ENCODE data around the gene COL6A2.

Gene COL6A2

DNA sequence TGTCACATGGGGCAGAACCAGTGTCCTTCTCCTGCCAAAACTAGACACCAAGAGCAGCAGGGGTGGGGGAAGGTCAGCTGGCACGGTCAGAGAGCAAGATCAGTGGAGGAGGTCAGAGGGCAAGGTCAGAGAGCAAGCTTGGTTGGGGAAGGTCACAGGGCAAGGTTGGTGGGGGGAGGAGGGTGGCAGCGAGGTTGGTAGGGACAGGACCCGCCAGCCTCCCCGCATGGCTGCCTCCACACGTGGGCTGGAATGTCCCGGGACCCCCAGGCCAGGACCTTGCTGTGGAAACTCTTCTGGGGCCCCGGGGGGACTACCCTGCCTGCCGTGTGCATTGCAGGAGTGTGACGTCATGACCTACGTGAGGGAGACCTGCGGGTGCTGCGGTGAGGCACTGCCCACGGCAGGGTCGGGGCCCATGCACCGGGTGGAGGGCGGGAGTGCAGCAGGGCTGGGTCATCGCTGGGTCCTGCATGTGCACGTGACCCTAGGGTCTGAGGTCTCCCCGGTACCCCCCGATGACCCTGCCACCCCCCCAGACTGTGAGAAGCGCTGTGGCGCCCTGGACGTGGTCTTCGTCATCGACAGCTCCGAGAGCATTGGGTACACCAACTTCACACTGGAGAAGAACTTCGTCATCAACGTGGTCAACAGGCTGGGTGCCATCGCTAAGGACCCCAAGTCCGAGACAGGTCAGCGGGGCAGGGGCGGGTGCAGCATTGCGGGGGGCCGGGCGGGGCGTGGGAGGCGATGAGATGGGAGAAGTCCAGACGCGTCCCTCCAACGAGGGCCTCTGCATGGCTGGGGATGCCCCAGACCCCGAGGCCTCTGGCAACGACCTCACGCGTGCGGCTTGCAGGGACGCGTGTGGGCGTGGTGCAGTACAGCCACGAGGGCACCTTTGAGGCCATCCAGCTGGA lies 27.3 kb downstream of the COL6A2 start:
- no peaks in the 10 kb centered on the region for H3K4me1 ChIP-seq (ENCODE audit: control extremely low read depth in 1 of 4, control insufficient read depth in 4 of 4, insufficient read depth in 4 of 4, low read length in 3 of 4)
- H3K36me3 ChIP-seq (ENCODE audit: control insufficient read depth in 4 of 4, insufficient read depth in 4 of 4, low read length in 3 of 4) = no peaks in the 10 kb centered on the region
- DNase-seq = no peak
- H3K27ac ChIP-seq (ENCODE audit: insufficient read depth in 1 of 2, low read depth in 1 of 2, low read length in 2 of 2, poor library complexity in 1 of 2, severe bottlenecking in 2 of 2) = no peak overlapping the region
- WGBS (ENCODE audit: insufficient coverage) = 96% methylated on average over 45 of the region's 49 CpGs
- no peak overlapping the region for H3K4me3 ChIP-seq (ENCODE audit: control insufficient read depth in 1 of 7, extremely low read depth in 1 of 7, insufficient read depth in 4 of 7, low read depth in 2 of 7, low read length in 6 of 7)
- ChIA-PET POLR2A (no interaction called here), CTCF (no interaction called here)
- H3K9me3 ChIP-seq (ENCODE audit: control extremely low read depth in 1 of 5, control insufficient read depth in 4 of 5, insufficient read depth in 2 of 5, low read depth in 1 of 5, low read length in 4 of 5) = no peaks in the 10 kb centered on the region
- H3K27me3 ChIP-seq (replicated peaks in 2 of 5; ENCODE audit: control insufficient read depth in 4 of 5, insufficient read depth in 5 of 5, low read length in 4 of 5) = no peaks in the 10 kb centered on the region

- ChIA-PET CTCF (no interaction called here), POLR2A (no interaction called here)
- Histone ChIP-seq H3K27me3 (replicated peaks in 2 of 5; ENCODE audit: control insufficient read depth in 4 of 5, insufficient read depth in 5 of 5, low read length in 4 of 5) (no peaks in the 10 kb centered on the region), H3K9me3 (ENCODE audit: control extremely low read depth in 1 of 5, control insufficient read depth in 4 of 5, insufficient read depth in 2 of 5, low read depth in 1 of 5, low read length in 4 of 5) (no peaks in the 10 kb centered on the region), H3K36me3 (ENCODE audit: control insufficient read depth in 4 of 4, insufficient read depth in 4 of 4, low read length in 3 of 4) (no peaks in the 10 kb centered on the region), H3K4me1 (ENCODE audit: control extremely low read depth in 1 of 4, control insufficient read depth in 4 of 4, insufficient read depth in 4 of 4, low read length in 3 of 4) (no peaks in the 10 kb centered on the region), H3K27ac (ENCODE audit: insufficient read depth in 1 of 2, low read depth in 1 of 2, low read length in 2 of 2, poor library complexity in 1 of 2, severe bottlenecking in 2 of 2) (no peak overlapping the region), H3K4me3 (ENCODE audit: control insufficient read depth in 1 of 7, extremely low read depth in 1 of 7, insufficient read depth in 4 of 7, low read depth in 2 of 7, low read length in 6 of 7) (no peak overlapping the region)
- WGBS (ENCODE audit: insufficient coverage) = 97% methylated on average over 47 of the region's 47 CpGs
- no peak for DNase-seq
Measured at GRCh38 chr21:46125846-46126301, 28.0 kb downstream of the COL6A2 start.

DNA sequence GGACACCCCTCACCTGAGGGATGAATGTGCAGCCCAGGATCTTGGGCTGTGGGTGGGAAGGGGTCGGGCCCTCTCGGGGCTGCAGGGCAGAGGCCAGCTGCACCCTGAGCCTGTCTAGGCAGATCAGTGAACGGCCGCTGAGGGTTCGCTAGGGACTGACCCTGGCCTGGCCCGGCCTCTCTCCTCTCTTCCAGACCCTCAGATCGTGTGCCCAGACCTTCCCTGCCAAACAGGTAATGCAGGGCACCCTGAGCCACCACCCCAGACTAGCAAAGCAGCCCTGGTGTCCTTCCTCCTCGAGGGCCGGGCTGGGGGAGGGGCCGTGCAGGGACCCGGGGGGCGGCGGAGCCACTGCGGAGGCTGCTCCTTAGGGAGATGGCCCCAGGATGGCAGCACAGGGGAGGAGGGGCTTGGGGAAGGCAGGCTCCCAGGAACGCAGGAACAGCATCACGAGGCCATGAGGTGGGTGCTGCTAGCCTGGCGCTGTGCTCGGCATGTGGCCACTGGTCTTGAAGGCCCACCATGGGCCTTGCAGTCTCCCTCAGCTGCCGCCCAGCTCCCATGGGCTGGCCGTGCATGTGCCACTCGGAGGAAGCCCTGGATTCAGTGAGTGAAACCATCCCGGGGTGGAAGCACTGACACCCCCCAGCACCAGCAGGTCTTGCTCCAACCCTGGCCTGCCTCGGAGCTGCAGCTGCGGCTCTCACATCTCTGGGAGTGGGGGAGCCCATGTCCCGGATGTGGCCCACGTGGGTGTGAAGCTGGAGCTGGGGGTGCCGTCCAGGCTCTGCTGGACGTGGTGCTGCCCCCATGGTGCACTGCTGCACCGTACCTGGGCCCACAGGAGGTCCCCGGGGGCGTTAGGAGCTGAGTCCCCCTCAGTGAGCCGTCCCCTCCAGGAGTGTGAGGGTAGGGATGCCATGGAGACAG lies 28.7 kb downstream of the COL6A2 start:
- DNase-seq = no peak
- H3K4me3 ChIP-seq (ENCODE audit: control insufficient read depth in 1 of 7, extremely low read depth in 1 of 7, insufficient read depth in 4 of 7, low read depth in 2 of 7, low read length in 6 of 7) = no peak overlapping the region
- ChIA-PET CTCF (no interaction called here), POLR2A (no interaction called here)
- no peaks in the 10 kb centered on the region for H3K27me3 ChIP-seq (replicated peaks in 2 of 5; ENCODE audit: control insufficient read depth in 4 of 5, insufficient read depth in 5 of 5, low read length in 4 of 5)
- no peaks in the 10 kb centered on the region for H3K4me1 ChIP-seq (ENCODE audit: control extremely low read depth in 1 of 4, control insufficient read depth in 4 of 4, insufficient read depth in 4 of 4, low read length in 3 of 4)
- H3K36me3 ChIP-seq (ENCODE audit: control insufficient read depth in 4 of 4, insufficient read depth in 4 of 4, low read length in 3 of 4) = no peaks in the 10 kb centered on the region
- H3K9me3 ChIP-seq (ENCODE audit: control extremely low read depth in 1 of 5, control insufficient read depth in 4 of 5, insufficient read depth in 2 of 5, low read depth in 1 of 5, low read length in 4 of 5) = no peaks in the 10 kb centered on the region
- no peak overlapping the region for H3K27ac ChIP-seq (ENCODE audit: insufficient read depth in 1 of 2, low read depth in 1 of 2, low read length in 2 of 2, poor library complexity in 1 of 2, severe bottlenecking in 2 of 2)
- 97% methylated on average over 31 of the region's 32 CpGs for WGBS (ENCODE audit: insufficient coverage)

- H3K27ac ChIP-seq (ENCODE audit: insufficient read depth in 1 of 2, low read depth in 1 of 2, low read length in 2 of 2, poor library complexity in 1 of 2, severe bottlenecking in 2 of 2) = no peak overlapping the region
- no peaks in the 10 kb centered on the region for H3K4me1 ChIP-seq (ENCODE audit: control extremely low read depth in 1 of 4, control insufficient read depth in 4 of 4, insufficient read depth in 4 of 4, low read length in 3 of 4)
- H3K4me3 ChIP-seq (ENCODE audit: control insufficient read depth in 1 of 7, extremely low read depth in 1 of 7, insufficient read depth in 4 of 7, low read depth in 2 of 7, low read length in 6 of 7) = no peak overlapping the region
- no peaks in the 10 kb centered on the region for H3K27me3 ChIP-seq (replicated peaks in 2 of 5; ENCODE audit: control insufficient read depth in 4 of 5, insufficient read depth in 5 of 5, low read length in 4 of 5)
- ChIA-PET CTCF (interaction anchor here (1.4 kb wide), 1 partner anchor 17 kb away, joined by 3 read pairs; no protein-coding TSS in a partner anchor), POLR2A (no interaction called here)
- 91% methylated on average over 37 of the region's 40 CpGs for WGBS (ENCODE audit: insufficient coverage)
- H3K9me3 ChIP-seq (ENCODE audit: control extremely low read depth in 1 of 5, control insufficient read depth in 4 of 5, insufficient read depth in 2 of 5, low read depth in 1 of 5, low read length in 4 of 5) = no peaks in the 10 kb centered on the region
- no peaks in the 10 kb centered on the region for H3K36me3 ChIP-seq (ENCODE audit: control insufficient read depth in 4 of 4, insufficient read depth in 4 of 4, low read length in 3 of 4)
- no peak for DNase-seq
Measured at GRCh38 chr21:46127239-46128105, 29.6 kb downstream of the COL6A2 start.

GRCh38 chr21:46128106-46128932 lies 30.4 kb downstream of the COL6A2 start:
- Histone ChIP-seq H3K27ac (ENCODE audit: insufficient read depth in 1 of 2, low read depth in 1 of 2, low read length in 2 of 2, poor library complexity in 1 of 2, severe bottlenecking in 2 of 2) (no peak overlapping the region), H3K36me3 (ENCODE audit: control insufficient read depth in 4 of 4, insufficient read depth in 4 of 4, low read length in 3 of 4) (no peaks in the 10 kb centered on the region), H3K9me3 (ENCODE audit: control extremely low read depth in 1 of 5, control insufficient read depth in 4 of 5, insufficient read depth in 2 of 5, low read depth in 1 of 5, low read length in 4 of 5) (no peaks in the 10 kb centered on the region), H3K4me1 (ENCODE audit: control extremely low read depth in 1 of 4, control insufficient read depth in 4 of 4, insufficient read depth in 4 of 4, low read length in 3 of 4) (no peaks in the 10 kb centered on the region), H3K4me3 (ENCODE audit: control insufficient read depth in 1 of 7, extremely low read depth in 1 of 7, insufficient read depth in 4 of 7, low read depth in 2 of 7, low read length in 6 of 7) (no peak overlapping the region), H3K27me3 (replicated peaks in 2 of 5; ENCODE audit: control insufficient read depth in 4 of 5, insufficient read depth in 5 of 5, low read length in 4 of 5) (no peaks in the 10 kb centered on the region)
- POLR2A ChIA-PET = no interaction called here
- 95% methylated on average over 21 of the region's 23 CpGs for WGBS (ENCODE audit: insufficient coverage)
- DNase-seq = no peak
- CTCF ChIA-PET = interaction anchor here (1.0 to 1.4 kb wide), 2 partner anchors 15 to 18 kb away, joined by 3 read pairs; no protein-coding TSS in a partner anchor

GRCh38 chr21:46128933-46129571 lies 31.1 kb downstream of the COL6A2 start:
- Histone ChIP-seq H3K4me1 (ENCODE audit: control extremely low read depth in 1 of 4, control insufficient read depth in 4 of 4, insufficient read depth in 4 of 4, low read length in 3 of 4) (no peaks in the 10 kb centered on the region), H3K36me3 (ENCODE audit: control insufficient read depth in 4 of 4, insufficient read depth in 4 of 4, low read length in 3 of 4) (no peaks in the 10 kb centered on the region), H3K27me3 (replicated peaks in 2 of 5; ENCODE audit: control insufficient read depth in 4 of 5, insufficient read depth in 5 of 5, low read length in 4 of 5) (no peaks in the 10 kb centered on the region), H3K4me3 (ENCODE audit: control insufficient read depth in 1 of 7, extremely low read depth in 1 of 7, insufficient read depth in 4 of 7, low read depth in 2 of 7, low read length in 6 of 7) (no peak overlapping the region), H3K9me3 (ENCODE audit: control extremely low read depth in 1 of 5, control insufficient read depth in 4 of 5, insufficient read depth in 2 of 5, low read depth in 1 of 5, low read length in 4 of 5) (no peaks in the 10 kb centered on the region), H3K27ac (ENCODE audit: insufficient read depth in 1 of 2, low read depth in 1 of 2, low read length in 2 of 2, poor library complexity in 1 of 2, severe bottlenecking in 2 of 2) (no peak overlapping the region)
- DNase-seq = no peak
- POLR2A ChIA-PET = no interaction called here
- 96% methylated on average over 45 of the region's 45 CpGs for WGBS (ENCODE audit: insufficient coverage)
- CTCF ChIA-PET = interaction anchor here (0.6 to 1.4 kb wide), 3 partner anchors 14 to 160 kb away, joined by 3 read pairs; no protein-coding TSS in a partner anchor

All from common myeloid progenitor, CD34-positive (primary cell).